Esophagus squamous epithelium (tissue), 4 donors: ENCODE measurements around the gene SCARB2.

Experiments
- POLR2A ChIP-seq, 4 donors: fragments of 450-650 bp; IDR thresholded peaks; one replicate each; pipeline ENCODE4 v1.6.1; 2017; ENCODE audit warnings: antibody characterized with exemption in 4 of 4, mild to moderate bottlenecking in 4 of 4, moderate library complexity in 3 of 4
- TF ChIP-seq, protein P1 (sequence below), 6 experiments: fragments of 450-650 bp in 4 of 6; fragments of 200-600 bp in 2 of 6; sonication (generic) in 2 of 6; IDR thresholded peaks; one replicate each; pipeline ENCODE4 v1.5.1; 2016 to 2019; ENCODE audit warnings: antibody characterized with exemption in 6 of 6, mild to moderate bottlenecking in 4 of 6, moderate library complexity in 4 of 6

DNA sequence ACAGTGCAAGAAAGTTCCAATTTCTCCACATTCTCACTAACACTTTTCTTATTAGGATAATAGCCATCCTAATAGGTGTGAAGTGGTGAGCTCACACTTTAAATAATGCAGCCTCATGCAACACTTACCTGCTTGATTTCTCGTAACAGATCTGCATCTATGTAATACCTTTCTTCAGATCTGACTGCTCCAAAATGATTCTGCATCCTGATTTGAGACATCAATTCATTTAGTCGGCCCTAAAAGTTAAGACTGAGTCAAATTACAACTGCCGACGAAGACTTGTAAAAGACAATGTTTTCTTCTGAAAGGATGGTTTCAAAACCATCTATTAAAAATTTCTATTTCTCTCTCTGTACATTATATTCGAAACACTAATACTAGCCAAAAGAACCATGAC lies 96.1 kb downstream of the SCARB2 start:
- TF ChIP-seq, protein P1, sequence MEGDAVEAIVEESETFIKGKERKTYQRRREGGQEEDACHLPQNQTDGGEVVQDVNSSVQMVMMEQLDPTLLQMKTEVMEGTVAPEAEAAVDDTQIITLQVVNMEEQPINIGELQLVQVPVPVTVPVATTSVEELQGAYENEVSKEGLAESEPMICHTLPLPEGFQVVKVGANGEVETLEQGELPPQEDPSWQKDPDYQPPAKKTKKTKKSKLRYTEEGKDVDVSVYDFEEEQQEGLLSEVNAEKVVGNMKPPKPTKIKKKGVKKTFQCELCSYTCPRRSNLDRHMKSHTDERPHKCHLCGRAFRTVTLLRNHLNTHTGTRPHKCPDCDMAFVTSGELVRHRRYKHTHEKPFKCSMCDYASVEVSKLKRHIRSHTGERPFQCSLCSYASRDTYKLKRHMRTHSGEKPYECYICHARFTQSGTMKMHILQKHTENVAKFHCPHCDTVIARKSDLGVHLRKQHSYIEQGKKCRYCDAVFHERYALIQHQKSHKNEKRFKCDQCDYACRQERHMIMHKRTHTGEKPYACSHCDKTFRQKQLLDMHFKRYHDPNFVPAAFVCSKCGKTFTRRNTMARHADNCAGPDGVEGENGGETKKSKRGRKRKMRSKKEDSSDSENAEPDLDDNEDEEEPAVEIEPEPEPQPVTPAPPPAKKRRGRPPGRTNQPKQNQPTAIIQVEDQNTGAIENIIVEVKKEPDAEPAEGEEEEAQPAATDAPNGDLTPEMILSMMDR (IDR thresholded peaks at IDR 0.05): no peak
- no peak for TF ChIP-seq POLR2A (IDR thresholded peaks at IDR 0.05)
